AG09319 (cell line): Measurements from ENCODE around the gene TMEM247.

Experiments
- DNase-seq: peaks from one replicate; pipeline ENCODE4 v3.0.0-alpha.2; 2010; ENCODE audit warnings: low read depth; ENCODE audit errors: extremely low read depth
- TF ChIP-seq, protein P1 (sequence below): IDR thresholded peaks from 2 replicates; pipeline ENCODE4 v1.5.1; 2011; ENCODE audit warnings: low read depth, mild to moderate bottlenecking, inconsistent platforms, low read length, moderate library complexity

Gene TMEM247

DNA sequence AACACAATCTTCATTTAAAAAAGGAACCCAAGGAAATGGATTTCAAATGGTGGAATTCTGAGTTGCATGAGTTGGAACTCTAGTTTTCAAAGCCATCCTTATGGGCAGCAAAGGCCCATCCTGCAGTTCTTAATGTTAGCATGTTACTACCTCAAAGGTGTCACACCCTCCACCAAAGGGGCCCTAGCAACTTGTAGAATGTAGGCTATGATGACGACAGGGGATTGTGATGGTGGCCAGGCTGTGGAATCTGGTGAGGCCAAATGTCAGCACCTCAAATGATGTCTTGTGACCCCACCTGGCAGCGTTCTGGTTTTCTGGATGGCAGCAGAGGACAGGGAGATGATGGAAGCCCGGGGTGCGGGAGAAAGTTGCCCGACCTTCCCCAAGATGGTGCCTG lies at the start of gene TMEM247:
TSS of gene TMEM247 (plus strand) at position 301 of the 400 bp plus-strand sequence.
- TF ChIP-seq, protein P1, sequence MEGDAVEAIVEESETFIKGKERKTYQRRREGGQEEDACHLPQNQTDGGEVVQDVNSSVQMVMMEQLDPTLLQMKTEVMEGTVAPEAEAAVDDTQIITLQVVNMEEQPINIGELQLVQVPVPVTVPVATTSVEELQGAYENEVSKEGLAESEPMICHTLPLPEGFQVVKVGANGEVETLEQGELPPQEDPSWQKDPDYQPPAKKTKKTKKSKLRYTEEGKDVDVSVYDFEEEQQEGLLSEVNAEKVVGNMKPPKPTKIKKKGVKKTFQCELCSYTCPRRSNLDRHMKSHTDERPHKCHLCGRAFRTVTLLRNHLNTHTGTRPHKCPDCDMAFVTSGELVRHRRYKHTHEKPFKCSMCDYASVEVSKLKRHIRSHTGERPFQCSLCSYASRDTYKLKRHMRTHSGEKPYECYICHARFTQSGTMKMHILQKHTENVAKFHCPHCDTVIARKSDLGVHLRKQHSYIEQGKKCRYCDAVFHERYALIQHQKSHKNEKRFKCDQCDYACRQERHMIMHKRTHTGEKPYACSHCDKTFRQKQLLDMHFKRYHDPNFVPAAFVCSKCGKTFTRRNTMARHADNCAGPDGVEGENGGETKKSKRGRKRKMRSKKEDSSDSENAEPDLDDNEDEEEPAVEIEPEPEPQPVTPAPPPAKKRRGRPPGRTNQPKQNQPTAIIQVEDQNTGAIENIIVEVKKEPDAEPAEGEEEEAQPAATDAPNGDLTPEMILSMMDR = no peak
- no peak for DNase-seq

DNA sequence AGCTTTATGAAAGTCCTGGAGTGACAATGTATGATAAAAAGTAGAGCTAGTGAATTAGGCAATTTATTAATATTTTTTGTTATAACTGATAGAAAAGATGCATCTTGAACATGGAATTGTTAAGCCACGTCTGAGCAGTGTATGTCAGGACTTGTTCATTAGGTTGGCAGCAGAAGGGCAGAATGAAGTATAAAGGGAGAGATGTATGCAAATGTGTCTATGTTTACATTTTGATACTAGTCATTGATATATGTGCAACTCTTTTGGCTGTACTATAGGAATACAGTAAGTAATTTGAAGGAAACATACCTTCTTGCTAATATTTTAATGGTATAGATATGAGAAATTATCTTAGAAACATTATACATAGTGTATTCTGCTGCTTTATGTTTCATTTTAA lies 49.0 kb upstream of the TMEM247 start:
- no peak for DNase-seq
- TF ChIP-seq, protein P1 = no peak

DNA sequence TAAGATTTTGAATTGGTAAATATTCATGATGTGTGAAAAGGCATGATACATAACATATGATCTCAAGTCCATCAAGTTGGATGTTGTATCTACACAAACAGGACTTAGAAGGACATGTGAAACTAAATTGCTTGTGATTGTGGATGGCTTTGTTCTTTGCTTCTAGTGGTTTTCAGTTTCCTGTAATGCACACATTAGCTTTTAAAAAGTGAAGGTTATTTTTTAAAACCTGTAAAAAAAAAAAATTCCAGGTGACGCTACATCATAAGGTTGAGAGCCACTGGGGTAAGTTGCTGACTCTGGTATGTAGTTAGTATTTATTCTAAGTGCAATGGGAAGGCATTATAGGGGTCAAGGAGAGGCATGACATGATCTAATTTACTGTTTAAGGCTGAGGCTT lies 48.4 kb upstream of the TMEM247 start:
- TF ChIP-seq, protein P1 = no peak
- no peak for DNase-seq

DNA sequence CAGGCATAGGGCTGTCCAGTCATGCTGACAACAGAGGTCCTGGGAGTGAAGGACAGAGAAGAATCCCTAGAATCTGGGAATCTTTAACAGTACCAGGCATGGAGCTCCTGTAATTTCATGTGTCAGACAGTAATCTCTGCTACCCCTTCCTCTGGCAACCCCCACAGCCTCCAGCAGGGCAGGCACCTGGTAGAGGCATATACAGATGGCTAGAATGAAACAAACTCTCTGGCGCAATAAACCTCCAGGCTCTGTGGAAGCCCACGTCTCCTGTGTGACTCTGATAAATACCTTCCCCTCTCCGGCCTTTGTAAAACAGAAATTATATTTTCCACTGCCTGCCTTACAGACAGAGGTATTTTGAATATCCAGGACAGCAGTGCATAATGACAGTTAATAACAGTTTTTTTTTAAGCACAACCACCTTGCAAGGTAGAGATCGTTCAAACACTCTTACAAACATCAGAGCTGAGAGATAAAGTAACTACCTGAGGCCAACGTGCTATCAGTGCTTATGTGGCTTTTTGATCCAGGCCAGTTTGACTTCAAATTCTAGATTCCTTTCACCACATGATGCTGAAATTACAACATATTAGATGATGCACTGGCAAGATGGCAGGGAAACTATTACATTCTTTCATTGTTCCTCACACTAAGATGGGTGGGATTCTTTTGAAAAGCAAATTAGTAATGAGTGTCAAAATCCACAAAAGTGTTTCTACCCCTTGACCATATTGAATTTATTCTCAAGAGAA lies 47.7 kb upstream of the TMEM247 start:
- TF ChIP-seq, protein P1 = no peak

DNA sequence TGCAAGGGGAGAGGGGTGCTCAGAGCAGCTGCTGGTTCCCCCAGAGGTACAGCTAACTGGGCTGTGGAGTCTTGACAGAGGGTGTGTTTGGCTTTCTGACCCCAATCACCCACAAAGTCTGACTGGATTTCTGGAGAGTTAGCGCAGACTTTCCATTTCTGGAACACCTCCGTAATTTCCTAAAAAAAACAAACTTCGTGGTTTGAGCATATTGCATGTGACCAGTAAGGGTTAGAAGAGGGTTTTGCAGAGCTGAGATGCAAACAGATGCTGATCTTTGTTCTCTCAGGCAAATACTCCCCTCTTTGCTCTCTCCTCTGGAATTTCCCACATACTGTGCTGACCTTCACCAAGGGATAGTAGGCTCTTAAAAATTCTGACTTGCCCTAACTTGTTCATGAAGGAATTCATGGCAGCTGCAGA lies 44.5 kb upstream of the TMEM247 start:
- TF ChIP-seq, protein P1 = no peak
- peak; percentile 18 for DNase-seq

More for the DNA sequence above, 47.7 kb upstream of the TMEM247 start:
- DNase-seq = no peak

DNA sequence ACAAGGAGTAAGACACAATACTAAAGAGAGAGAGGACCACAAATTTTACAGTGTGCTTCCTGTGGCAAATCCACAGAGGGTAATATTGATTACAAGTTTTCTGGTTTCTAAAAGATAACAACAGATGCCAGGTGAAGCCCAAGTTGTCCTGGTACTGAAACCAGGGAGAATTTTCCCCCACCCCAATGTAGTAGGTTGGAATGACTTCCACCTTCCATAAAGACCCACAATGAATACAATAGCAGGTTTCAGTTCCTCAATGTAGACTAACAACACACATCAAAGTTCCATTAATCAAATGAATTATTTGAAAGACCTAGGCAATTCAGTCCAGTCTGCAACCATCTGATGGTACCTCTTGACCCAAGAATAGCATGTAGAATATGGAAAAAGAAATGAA lies 44.0 kb upstream of the TMEM247 start:
- DNase-seq = no peak
- TF ChIP-seq, protein P1 = no peak

DNA sequence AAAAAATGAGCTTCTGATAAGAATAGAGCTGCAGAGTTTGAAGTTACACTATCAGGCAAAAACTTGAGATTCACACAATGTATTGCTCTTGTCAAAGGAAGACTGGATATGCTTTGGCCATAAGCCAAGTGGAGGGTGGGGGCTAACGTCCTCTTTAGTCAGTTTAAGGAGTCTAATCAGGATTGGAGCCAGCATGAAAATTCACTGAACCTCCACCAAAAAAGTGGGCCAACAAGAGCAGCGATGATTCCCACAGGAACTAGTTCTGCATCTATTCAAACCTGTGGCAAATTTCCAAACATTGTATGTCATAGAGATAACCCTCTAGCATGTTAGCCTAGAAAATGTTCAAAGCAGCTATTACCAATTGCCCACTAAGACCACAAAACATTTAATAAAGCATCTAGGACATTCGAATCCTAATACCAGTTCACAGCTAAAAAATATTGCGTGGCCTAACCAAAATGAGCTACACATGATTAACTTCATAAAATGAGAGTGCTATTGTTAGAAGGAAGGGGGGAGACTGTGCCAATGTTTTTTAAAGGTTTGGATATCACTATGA lies 43.5 kb upstream of the TMEM247 start:
- no peak for DNase-seq
- TF ChIP-seq, protein P1 = no peak
